GM18870 (cell line): ENCODE measurements around the gene NOTCH4.
A peak's percentile ranks its signal among the peaks of the same experiment; 100 is the strongest.
"Not testable (repeated sequence)": the region's sequence is repeated elsewhere in the genome, so short reads cannot be mapped to it uniquely, and the experiment has no call there.

ENCODE experiments used
- ATAC-seq: cut with Tn5 transposase; IDR thresholded peaks from one replicate; pipeline ENCODE4 v1.9.1; 2021; ENCODE audit warnings: moderate library complexity; ENCODE audit not compliant: unreplicated experiment

Gene NOTCH4

GRCh38 chr6:32220021-32220420, 3.8 kb downstream of the NOTCH4 start:
- no peak for ATAC-seq

GRCh38 chr6:32218167-32218566, 5.7 kb downstream of the NOTCH4 start:
- ATAC-seq = no peak

GRCh38 chr6:32216998-32217397, 6.9 kb downstream of the NOTCH4 start:
- ATAC-seq = no peak

GRCh38 chr6:32216285-32216684, 7.6 kb downstream of the NOTCH4 start:
- ATAC-seq = no peak

GRCh38 chr6:32215617-32216016, 8.2 kb downstream of the NOTCH4 start:
- no peak for ATAC-seq

- no peak for ATAC-seq
Observed at GRCh38 chr6:32214126-32214525, 9.7 kb downstream of the NOTCH4 start.

GRCh38 chr6:32213649-32214048, 10.2 kb downstream of the NOTCH4 start:
- ATAC-seq = no peak

- ATAC-seq = no peak
Observed at GRCh38 chr6:32212076-32212760, 11.6 kb downstream of the NOTCH4 start.

- ATAC-seq = not testable (repeated sequence)
Observed at GRCh38 chr6:32211432-32211831, 12.4 kb downstream of the NOTCH4 start.

- ATAC-seq = no peak
Observed at GRCh38 chr6:32210191-32210601, 13.7 kb downstream of the NOTCH4 start.

- ATAC-seq = no peak
Observed at GRCh38 chr6:32208996-32209395, 14.9 kb downstream of the NOTCH4 start.

GRCh38 chr6:32204268-32204715, 19.6 kb downstream of the NOTCH4 start:
- no peak for ATAC-seq

- no peak for ATAC-seq
Observed at GRCh38 chr6:32203426-32204267, 20.2 kb downstream of the NOTCH4 start.

- ATAC-seq = no peak
Observed at GRCh38 chr6:32202186-32202585, 21.7 kb downstream of the NOTCH4 start.

GRCh38 chr6:32200711-32201475, 23.0 kb downstream of the NOTCH4 start:
- no peak for ATAC-seq

GRCh38 chr6:32198866-32199265, 25.0 kb downstream of the NOTCH4 start:
- ATAC-seq = no peak

GRCh38 chr6:32198345-32198696, 25.5 kb downstream of the NOTCH4 start:
- no peak for ATAC-seq

- ATAC-seq = no peak
Observed at GRCh38 chr6:32196682-32197616, 26.9 kb downstream of the NOTCH4 start.

- peak; percentile 12 for ATAC-seq
Observed at GRCh38 chr6:32195902-32196681, 27.8 kb downstream of the NOTCH4 start.

- peak; percentile 64 for ATAC-seq
Observed at GRCh38 chr6:32195652-32195901, 28.3 kb downstream of the NOTCH4 start.
